ENCODE measurements around the gene KRTAP24-1. TPM values are rescaled to one million over a fixed set of nuclear protein-coding genes. Genes with fewer than 3 reads are reported as not detected.

Gene KRTAP24-1
- total and polyA plus RNA-seq, 7 donors = not detected

GRCh38 chr21:30245061-30245460 lies 37.7 kb downstream of the KRTAP24-1 start:
- no peaks in the 10 kb centered on the region for H3K4me1 ChIP-seq
- H3K4me3 ChIP-seq = no peak overlapping the region
- no peak overlapping the region for H3K27ac ChIP-seq
- no peak for DNase-seq
- no peaks in the 10 kb centered on the region for H3K9me3 ChIP-seq
- H3K27me3 ChIP-seq = no peaks in the 10 kb centered on the region
- H3K36me3 ChIP-seq = no peaks in the 10 kb centered on the region
- TF ChIP-seq POLR2AphosphoS5 (IDR thresholded peaks at IDR 0.05) = no peak
- no peak for TF ChIP-seq CTCF (IDR thresholded peaks at IDR 0.05)
- intact Hi-C loops (cut with DNase I) = no loop called here

- DNase-seq = no peak
- intact Hi-C loops (cut with DNase I) = no loop called here
- TF ChIP-seq POLR2AphosphoS5 (IDR thresholded peaks at IDR 0.05) = no peak
Observed at GRCh38 chr21:30243691-30244090, 39.1 kb downstream of the KRTAP24-1 start.

GRCh38 chr21:30240661-30241060 lies 42.1 kb downstream of the KRTAP24-1 start:
- Histone ChIP-seq H3K36me3 (no peaks in the 10 kb centered on the region), H3K4me1 (no peaks in the 10 kb centered on the region), H3K4me3 (no peak overlapping the region), H3K27ac (no peak overlapping the region), H3K9me3 (no peaks in the 10 kb centered on the region), H3K27me3 (no peaks in the 10 kb centered on the region)
- intact Hi-C loops (cut with DNase I) = no loop called here
- 66 to 67% methylated on average over 3 of the region's 3 CpGs for WGBS, 2 donors
- no peak for DNase-seq
- TF ChIP-seq POLR2AphosphoS5 (IDR thresholded peaks at IDR 0.05) (no peak), POLR2A (IDR thresholded peaks at IDR 0.05) (no peak), EP300 (IDR thresholded peaks at IDR 0.05) (no peak), CTCF (IDR thresholded peaks at IDR 0.05) (no peak)

More at GRCh38 chr21:30243691-30244090, 39.1 kb downstream of the KRTAP24-1 start:
- no peak overlapping the region for H3K27ac ChIP-seq
- no peaks in the 10 kb centered on the region for H3K9me3 ChIP-seq
- no peaks in the 10 kb centered on the region for H3K4me1 ChIP-seq
- no peaks in the 10 kb centered on the region for H3K27me3 ChIP-seq
- H3K4me3 ChIP-seq = no peak overlapping the region
- no peaks in the 10 kb centered on the region for H3K36me3 ChIP-seq

- intact Hi-C loops (cut with DNase I) = no loop called here
- Histone ChIP-seq H3K4me3 (no peak overlapping the region), H3K27me3 (no peaks in the 10 kb centered on the region), H3K36me3 (no peaks in the 10 kb centered on the region), H3K9me3 (no peaks in the 10 kb centered on the region), H3K27ac (no peak overlapping the region), H3K4me1 (no peaks in the 10 kb centered on the region)
- 91 to 94% methylated on average over 1 of the region's 1 CpG for WGBS, 2 donors
- DNase-seq = no peak
- no peak for TF ChIP-seq POLR2A (IDR thresholded peaks at IDR 0.05)
- TF ChIP-seq POLR2AphosphoS5 (IDR thresholded peaks at IDR 0.05) = no peak
- TF ChIP-seq EP300 (IDR thresholded peaks at IDR 0.05) = no peak
- TF ChIP-seq CTCF (IDR thresholded peaks at IDR 0.05) = no peak
Observed at GRCh38 chr21:30238168-30238567, 44.6 kb downstream of the KRTAP24-1 start.

- no peak overlapping the region for H3K27ac ChIP-seq
- intact Hi-C loops (cut with DNase I) = no loop called here
- DNase-seq = no peak
- TF ChIP-seq CTCF (IDR thresholded peaks at IDR 0.05) (no peak), POLR2A (IDR thresholded peaks at IDR 0.05) (no peak), POLR2AphosphoS5 (IDR thresholded peaks at IDR 0.05) (no peak), EP300 (IDR thresholded peaks at IDR 0.05) (no peak)
- no peaks in the 10 kb centered on the region for H3K36me3 ChIP-seq
- no peaks in the 10 kb centered on the region for H3K4me1 ChIP-seq
- no peaks in the 10 kb centered on the region for H3K9me3 ChIP-seq
- no peak overlapping the region for H3K4me3 ChIP-seq
- H3K27me3 ChIP-seq = no peaks in the 10 kb centered on the region
- WGBS, 2 donors = 44 to 53% methylated on average over 2 of the region's 2 CpGs
Observed at GRCh38 chr21:30234643-30235042, 48.1 kb downstream of the KRTAP24-1 start.
